ENCODE results near the gene METTL23.

METTL23 gene

GRCh38 chr17:76726776-76727718, at the start of gene METTL23:
Gene METTL23, plus strand, starts transcription at chr17:76726839. Its CDS starts 2,872 bp downstream, at chr17:76729711.
- DNase-seq (ENCODE audit: low spot score), result peak; percentile 88

DNA sequence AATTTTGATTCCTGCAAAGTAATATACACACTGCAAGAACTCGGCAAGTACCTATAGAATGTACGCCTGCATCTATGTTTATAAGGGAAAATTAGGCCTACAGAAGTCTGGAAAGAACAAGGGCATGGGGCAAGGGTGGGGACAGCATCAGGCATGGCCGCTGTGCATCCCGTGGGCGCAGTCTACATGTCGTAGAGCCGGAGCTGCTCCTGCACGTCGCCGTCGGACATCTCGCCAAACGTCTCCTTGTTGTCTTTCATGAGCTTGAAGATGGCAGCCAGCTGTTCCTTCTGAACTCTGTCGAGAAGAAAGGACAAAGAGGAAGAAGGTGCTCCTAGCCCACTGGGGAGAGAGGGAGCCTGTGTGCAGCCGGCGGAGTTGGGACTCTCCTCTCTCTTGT, 49.2 kb upstream of the METTL23 start:
- DNase-seq (ENCODE audit: low spot score) (no peak), FAIRE-seq (no peak)

More at GRCh38 chr17:76726776-76727718, at the start of gene METTL23:
- no peak for FAIRE-seq

GRCh38 chr17:76678330-76678729, 48.3 kb upstream of the METTL23 start:
- FAIRE-seq (no peak), DNase-seq (ENCODE audit: low spot score) (no peak)

DNA sequence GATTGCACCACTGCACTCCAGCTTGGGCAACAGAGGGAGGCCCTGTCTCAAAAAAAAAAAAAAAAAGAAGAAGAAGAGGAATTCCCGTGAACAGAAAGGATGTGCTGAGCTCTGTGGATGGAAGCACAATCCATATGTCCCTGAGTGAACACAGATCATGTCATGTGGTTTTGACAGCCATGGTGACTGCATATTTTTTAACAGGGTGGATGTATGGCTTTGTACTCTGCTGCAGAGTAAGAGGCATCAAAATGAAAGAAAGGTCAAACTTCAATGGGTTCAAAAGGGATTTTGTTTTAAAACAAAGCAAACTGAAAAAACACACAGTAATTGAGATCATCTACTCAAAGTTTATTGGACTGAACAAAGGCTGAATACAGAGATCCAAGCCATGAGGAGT, 47.4 kb upstream of the METTL23 start:
- no peak for DNase-seq (ENCODE audit: low spot score)
- FAIRE-seq, result no peak

- DNase-seq (ENCODE audit: low spot score) (peak; percentile 66), FAIRE-seq (peak; percentile 30)
Measured at GRCh38 chr17:76681222-76682137, 45.2 kb upstream of the METTL23 start.

- FAIRE-seq, result peak; percentile 52
- DNase-seq (ENCODE audit: low spot score), result no peak
Measured at GRCh38 chr17:76682296-76682695, 44.3 kb upstream of the METTL23 start.

DNA sequence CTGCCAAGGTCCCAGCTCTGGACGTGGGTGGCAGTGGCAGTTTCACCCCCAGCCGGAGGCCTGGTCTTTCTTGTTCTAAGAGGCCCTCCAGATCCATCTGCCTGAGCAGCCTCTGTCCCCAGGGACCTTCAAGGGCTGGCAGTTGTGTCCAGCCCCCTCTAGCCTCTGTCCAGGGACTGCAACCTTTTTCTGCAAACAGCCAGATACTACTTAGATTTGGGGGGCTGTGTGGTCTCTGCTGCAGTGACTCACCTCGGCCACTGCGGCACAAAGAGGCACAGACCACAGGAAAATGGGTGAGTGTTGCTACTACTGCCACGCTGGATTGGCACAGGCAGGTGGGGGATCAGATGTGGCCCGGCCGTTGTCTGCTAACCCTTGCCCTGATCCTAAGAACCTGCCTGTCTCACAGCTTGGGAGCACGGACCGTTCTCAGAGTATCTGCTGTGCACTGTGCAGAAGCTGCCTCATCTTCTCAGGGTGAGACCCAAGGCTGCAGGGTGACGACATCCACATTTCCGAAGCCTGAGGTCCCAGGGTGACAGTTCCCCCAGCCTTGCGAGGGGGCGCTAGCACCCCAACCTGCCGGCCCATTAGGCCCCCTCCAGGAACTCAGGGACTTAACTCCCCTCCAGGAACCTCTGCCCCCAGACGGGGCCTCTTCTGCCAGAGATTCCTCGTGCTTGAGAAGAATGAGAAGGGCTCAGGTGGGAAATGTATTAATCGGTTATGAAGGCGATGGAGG, 43.5 kb upstream of the METTL23 start:
- no peak for DNase-seq (ENCODE audit: low spot score)
- no peak for FAIRE-seq

- FAIRE-seq (no peak), DNase-seq (ENCODE audit: low spot score) (no peak)
Measured at GRCh38 chr17:76683921-76684745, 42.5 kb upstream of the METTL23 start.

DNA sequence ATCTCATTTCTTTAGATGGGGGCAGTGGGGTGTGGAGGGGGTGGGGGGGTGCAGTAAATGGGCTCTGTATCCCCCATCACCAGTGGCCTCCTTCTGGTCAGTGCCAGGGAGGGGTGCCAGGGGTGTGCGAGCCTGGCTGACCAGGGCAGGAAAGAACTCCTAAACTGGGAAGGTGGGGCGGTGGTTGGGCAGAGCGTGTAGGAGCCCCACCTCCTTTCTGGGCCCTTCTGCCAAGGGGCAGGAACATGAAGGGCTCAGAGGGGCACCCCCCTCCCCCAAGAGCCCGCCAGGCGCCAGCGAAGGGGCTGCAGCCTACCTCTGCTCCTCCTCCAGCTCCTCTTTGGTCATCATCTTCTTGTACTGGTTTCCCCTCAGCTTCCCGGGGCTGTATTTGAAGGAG, 41.9 kb upstream of the METTL23 start:
- DNase-seq (ENCODE audit: low spot score) (no peak), FAIRE-seq (no peak)

- FAIRE-seq (peak; percentile 80), DNase-seq (ENCODE audit: low spot score) (no peak)
Measured at GRCh38 chr17:76685366-76685765, 41.3 kb upstream of the METTL23 start.

- DNase-seq (ENCODE audit: low spot score), result no peak
- no peak for FAIRE-seq
Measured at GRCh38 chr17:76685846-76686245, 40.8 kb upstream of the METTL23 start.

DNA sequence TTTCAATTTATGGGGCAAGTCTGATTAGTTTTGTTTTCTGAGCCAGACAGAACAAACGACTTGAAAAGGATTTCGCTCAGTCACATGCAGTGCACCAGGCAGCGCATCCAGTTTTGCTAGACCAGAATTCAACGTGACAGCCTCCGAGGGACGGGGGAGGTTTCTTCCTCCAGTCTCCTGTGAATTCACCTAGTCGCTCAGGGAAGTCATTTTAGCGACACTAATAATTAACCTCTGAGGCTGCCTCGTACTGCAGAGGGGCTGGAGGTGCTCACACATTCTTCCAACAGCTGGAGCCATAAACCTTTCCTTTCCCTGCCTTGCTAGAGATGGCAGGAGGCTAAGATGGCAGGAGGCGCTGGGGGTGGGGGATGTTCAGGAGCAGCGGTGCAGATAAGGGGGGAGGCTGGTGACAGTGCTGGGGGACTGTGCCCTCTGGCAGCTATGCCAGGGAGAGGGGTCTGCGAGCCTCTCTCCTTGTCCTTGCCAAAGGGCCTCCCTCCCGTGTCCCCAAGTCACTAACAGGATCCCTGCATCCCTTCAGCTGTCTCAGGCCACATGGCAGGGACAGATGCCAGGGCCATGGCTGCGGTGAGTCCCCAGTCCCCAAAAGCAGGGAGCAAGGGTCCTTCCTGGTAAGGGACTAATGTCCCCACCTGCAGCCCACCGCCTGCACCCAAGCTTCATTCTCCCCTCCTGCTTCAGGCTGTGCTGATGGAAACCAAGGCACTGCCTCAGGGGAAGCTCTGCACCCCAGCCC, 39.9 kb upstream of the METTL23 start:
- no peak for FAIRE-seq
- no peak for DNase-seq (ENCODE audit: low spot score)

- FAIRE-seq (no peak), DNase-seq (ENCODE audit: low spot score) (no peak)
Measured at GRCh38 chr17:76687298-76688164, 39.1 kb upstream of the METTL23 start.

DNA sequence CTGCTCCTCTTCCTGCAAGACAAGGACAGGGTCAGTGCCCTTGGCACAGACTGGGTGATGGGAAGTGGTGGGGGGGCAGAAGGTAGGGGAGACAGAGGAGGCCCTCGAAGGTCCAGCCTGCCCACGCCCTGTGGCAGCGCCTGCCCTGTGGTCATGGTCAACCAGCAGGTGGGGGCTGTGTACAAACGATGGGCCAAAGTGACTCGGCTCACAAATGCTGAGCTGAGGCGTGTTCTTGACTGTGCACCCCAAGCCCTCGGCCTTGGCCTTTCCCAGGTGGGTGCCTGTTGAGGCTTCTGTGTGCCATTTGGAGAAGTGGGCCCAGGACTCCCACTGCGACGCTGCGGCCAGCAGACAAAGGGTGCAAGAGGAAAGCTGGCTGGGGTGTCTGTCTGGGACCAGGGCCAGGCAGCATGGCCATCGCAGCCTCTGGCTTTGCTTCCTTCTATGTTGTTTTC, 38.4 kb upstream of the METTL23 start:
- FAIRE-seq (no peak), DNase-seq (ENCODE audit: low spot score) (no peak)

GRCh38 chr17:76689859-76690258, 36.8 kb upstream of the METTL23 start:
- FAIRE-seq (no peak), DNase-seq (ENCODE audit: low spot score) (no peak)

GRCh38 chr17:76690596-76691280, 35.9 kb upstream of the METTL23 start:
- FAIRE-seq, result no peak
- no peak for DNase-seq (ENCODE audit: low spot score)

DNA sequence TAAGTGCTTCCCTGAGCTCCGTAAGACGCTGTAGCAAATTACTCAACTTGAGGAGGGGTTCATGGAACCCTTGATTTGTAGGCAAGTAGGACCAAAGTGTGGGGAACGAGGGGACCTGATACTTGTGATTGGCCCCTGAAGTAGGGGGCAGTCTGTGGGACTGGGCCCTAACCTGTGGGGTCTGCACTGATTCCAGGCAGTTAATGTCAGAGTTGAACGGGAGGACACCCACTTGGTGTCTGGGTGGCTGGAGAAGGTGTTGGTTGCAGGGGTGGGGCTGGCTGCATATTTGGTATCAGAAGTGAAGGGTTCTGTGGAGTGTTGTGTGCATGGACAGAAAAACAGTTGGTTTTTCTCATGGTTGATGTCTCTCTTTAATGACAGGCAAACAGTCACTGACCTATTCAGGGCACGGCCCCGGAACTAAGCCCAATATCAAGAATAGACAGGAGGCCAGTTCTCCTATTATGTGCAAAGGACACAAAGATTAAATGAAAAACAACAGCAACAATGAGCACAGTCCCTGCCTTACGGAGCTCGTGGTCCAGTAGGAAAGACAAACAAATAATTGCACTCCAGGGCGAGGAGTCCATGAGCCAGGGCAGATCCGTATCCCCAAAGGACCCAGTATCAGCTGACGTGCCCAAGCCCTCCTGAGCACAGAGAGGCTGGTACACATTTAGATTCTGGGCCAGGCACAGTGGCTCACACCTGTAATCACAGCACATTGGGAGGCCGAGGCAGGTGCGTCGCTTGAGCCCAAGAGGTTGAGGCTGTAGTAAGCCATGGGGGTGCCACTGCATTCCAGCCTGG, 35.1 kb upstream of the METTL23 start:
- no peak for FAIRE-seq
- DNase-seq (ENCODE audit: low spot score), result no peak
